HepG2 (cell line): ENCODE results near the gene SAMD4B. TPM values are rescaled to one million over a fixed set of nuclear protein-coding genes. Genes with fewer than 3 reads are reported as not detected.
A peak's percentile ranks its signal among the peaks of the same experiment; 100 is the strongest.

Source experiments
- CENPT ChIP-seq: sonication (generic); formaldehyde crosslinking; IDR thresholded peaks from 2 replicates; pipeline ENCODE4 v1.8.0; 2022; ENCODE audit warnings: low read depth, mild to moderate bottlenecking, moderate library complexity, missing genetic modification reagents
- DNMT1 ChIP-seq: sonication (generic); formaldehyde crosslinking; IDR thresholded peaks from 2 replicates; pipeline ENCODE4 v1.5.1; 2020; ENCODE audit warnings: mild to moderate bottlenecking, missing genetic modification reagents
- GATA4 ChIP-seq: sonication (generic); IDR thresholded peaks from 2 replicates; pipeline ENCODE4 v1.6.1; 2016; ENCODE audit warnings: antibody characterized with exemption, low read depth, borderline replicate concordance
- PCBP2 ChIP-seq: fragments of 200-400 bp; formaldehyde crosslinking; optimal IDR thresholded peaks from 2 replicates; pipeline ENCODE3; 2018; ENCODE audit warnings: low read length, low read depth; ENCODE audit not compliant: poor library complexity, severe bottlenecking
- RNF2 ChIP-seq: fragments of 450-650 bp; conservative IDR thresholded peaks from 2 replicates; pipeline ENCODE4 v1.6.1; 2016; ENCODE audit warnings: low read depth
- ZNF598 ChIP-seq: sonication (generic); formaldehyde crosslinking; IDR thresholded peaks from 2 replicates; pipeline ENCODE4 v1.5.1; 2020; ENCODE audit warnings: mild to moderate bottlenecking, missing genetic modification reagents, borderline replicate concordance
- ZNF607 ChIP-seq: sonication (generic); formaldehyde crosslinking; IDR thresholded peaks from 2 replicates; pipeline ENCODE4 v1.5.1; 2020; ENCODE audit warnings: missing genetic modification reagents, mild to moderate bottlenecking, borderline replicate concordance
- ZNF646 ChIP-seq: sonication (generic); formaldehyde crosslinking; IDR thresholded peaks from 2 replicates; pipeline ENCODE4 v1.9.0; 2021; ENCODE audit warnings: mild to moderate bottlenecking, missing genetic modification reagents
- ZNF672 ChIP-seq: sonication (generic); formaldehyde crosslinking; IDR thresholded peaks from 2 replicates; pipeline ENCODE4 v1.8.1; 2022; ENCODE audit warnings: missing genetic modification reagents
- ZNF784 ChIP-seq: sonication (generic); formaldehyde crosslinking; IDR thresholded peaks from 2 replicates; pipeline ENCODE4 v1.5.1; 2020; ENCODE audit warnings: missing genetic modification reagents, mild to moderate bottlenecking, borderline replicate concordance
- polyA plus RNA-seq, 8 experiments: library from polyadenylated mRNA; depleted of rRNA in 3 of 8; stranded (reverse) in 7 of 8; unstranded in 1 of 8; fragments of >200 nt; fragmentation: Illumina TruSeq in 4 of 8; extraction: Trizol in 4 of 8; gene quantifications; 2 replicates each; pipeline versions ENCODE4 v1.2.1 to v1.2.3, GENCODE V29; 2011 to 2016; ENCODE audit warnings: low read depth in 4 of 8, missing spikeins in 1 of 8, mixed read lengths in 1 of 8; ENCODE audit not compliant: insufficient read depth in 1 of 8
- total RNA-seq, 5 experiments: library from RNA; depleted of rRNA; stranded (reverse); fragments of >200 nt; fragmentation: Illumina TruSeq; extraction: Trizol; gene quantifications; 2 replicates each; pipeline ENCODE4 v1.2.3, GENCODE V29; 2016; ENCODE audit warnings: low read depth in 1 of 5
- TF ChIP-seq, protein P1 (sequence below): IDR thresholded peaks from 2 replicates; pipeline ENCODE4 v1.6.1; 2016; ENCODE audit warnings: missing compliant biosample characterization, missing genetic modification reagents, borderline replicate concordance
- TF ChIP-seq, protein P2 (sequence below): sonication (generic); formaldehyde crosslinking; IDR thresholded peaks from 2 replicates; pipeline ENCODE4 v1.9.0; 2022; ENCODE audit warnings: low read depth, missing genetic modification reagents
- TF ChIP-seq, protein P3 (sequence below): sonication (generic); formaldehyde crosslinking; IDR thresholded peaks from 2 replicates; pipeline ENCODE4 v1.4.0; 2020; ENCODE audit warnings: missing genetic modification reagents, mild to moderate bottlenecking, borderline replicate concordance

The SAMD4B gene
- total and polyA plus RNA-seq, 2 of the 13 experiments (the other 11 are each of a cell fraction or from before 2014, with no cell fraction given) = 26.0 to 31.8 TPM

- TF ChIP-seq, protein P1, sequence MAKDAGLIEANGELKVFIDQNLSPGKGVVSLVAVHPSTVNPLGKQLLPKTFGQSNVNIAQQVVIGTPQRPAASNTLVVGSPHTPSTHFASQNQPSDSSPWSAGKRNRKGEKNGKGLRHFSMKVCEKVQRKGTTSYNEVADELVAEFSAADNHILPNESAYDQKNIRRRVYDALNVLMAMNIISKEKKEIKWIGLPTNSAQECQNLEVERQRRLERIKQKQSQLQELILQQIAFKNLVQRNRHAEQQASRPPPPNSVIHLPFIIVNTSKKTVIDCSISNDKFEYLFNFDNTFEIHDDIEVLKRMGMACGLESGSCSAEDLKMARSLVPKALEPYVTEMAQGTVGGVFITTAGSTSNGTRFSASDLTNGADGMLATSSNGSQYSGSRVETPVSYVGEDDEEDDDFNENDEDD (CRISPR knock-in tag) = peak; percentile 81; the same call in 1 of the 2 replicates
- TF ChIP-seq ZNF598 (CRISPR knock-in tag) = peak; percentile 79; the same call in 1 of the 2 replicates
- TF ChIP-seq, protein P2, sequence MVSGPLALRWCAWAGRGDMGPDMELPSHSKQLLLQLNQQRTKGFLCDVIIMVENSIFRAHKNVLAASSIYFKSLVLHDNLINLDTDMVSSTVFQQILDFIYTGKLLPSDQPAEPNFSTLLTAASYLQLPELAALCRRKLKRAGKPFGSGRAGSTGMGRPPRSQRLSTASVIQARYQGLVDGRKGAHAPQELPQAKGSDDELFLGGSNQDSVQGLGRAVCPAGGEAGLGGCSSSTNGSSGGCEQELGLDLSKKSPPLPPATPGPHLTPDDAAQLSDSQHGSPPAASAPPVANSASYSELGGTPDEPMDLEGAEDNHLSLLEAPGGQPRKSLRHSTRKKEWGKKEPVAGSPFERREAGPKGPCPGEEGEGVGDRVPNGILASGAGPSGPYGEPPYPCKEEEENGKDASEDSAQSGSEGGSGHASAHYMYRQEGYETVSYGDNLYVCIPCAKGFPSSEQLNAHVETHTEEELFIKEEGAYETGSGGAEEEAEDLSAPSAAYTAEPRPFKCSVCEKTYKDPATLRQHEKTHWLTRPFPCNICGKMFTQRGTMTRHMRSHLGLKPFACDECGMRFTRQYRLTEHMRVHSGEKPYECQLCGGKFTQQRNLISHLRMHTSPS (CRISPR knock-in tag) = peak; percentile 83
- no peak for TF ChIP-seq ZNF672
- 0 out of 2 replicates have a peak, but pooled peaks have one; percentile 64 for TF ChIP-seq ZNF784 (CRISPR knock-in tag)
- TF ChIP-seq, protein P3, sequence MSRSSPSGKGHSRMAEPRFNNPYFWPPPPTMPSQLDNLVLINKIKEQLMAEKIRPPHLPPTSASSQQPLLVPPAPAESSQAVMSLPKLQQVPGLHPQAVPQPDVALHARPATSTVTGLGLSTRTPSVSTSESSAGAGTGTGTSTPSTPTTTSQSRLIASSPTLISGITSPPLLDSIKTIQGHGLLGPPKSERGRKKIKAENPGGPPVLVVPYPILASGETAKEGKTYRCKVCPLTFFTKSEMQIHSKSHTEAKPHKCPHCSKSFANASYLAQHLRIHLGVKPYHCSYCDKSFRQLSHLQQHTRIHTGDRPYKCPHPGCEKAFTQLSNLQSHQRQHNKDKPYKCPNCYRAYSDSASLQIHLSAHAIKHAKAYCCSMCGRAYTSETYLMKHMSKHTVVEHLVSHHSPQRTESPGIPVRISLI (CRISPR knock-in tag) = 0 out of 2 replicates have a peak, but pooled peaks have one; percentile 25
- no peak for TF ChIP-seq PCBP2
- peak; percentile 82 for TF ChIP-seq ZNF607 (CRISPR knock-in tag)
- no peak; the same call in 1 of the 2 replicates for TF ChIP-seq CENPT (CRISPR knock-in tag)
- TF ChIP-seq GATA4 = 0 out of 2 replicates have a peak, but pooled peaks have one; percentile 4
- peak; percentile 95 for TF ChIP-seq ZNF646 (CRISPR knock-in tag)
- peak; percentile 94 for TF ChIP-seq RNF2
- TF ChIP-seq DNMT1 = 0 out of 2 replicates have a peak, but pooled peaks have one; percentile 16
Observed at GRCh38 chr19:39401549-39402345, 59.5 kb downstream of the SAMD4B start (continued).
